ENCODE measurements around the gene NDEL1. TPM values are rescaled to one million over a fixed set of nuclear protein-coding genes. Genes with fewer than 3 reads are reported as not detected.

Gene NDEL1
- total RNA-seq, 1 experiment from 2014 or later: 71.1 TPM

DNA sequence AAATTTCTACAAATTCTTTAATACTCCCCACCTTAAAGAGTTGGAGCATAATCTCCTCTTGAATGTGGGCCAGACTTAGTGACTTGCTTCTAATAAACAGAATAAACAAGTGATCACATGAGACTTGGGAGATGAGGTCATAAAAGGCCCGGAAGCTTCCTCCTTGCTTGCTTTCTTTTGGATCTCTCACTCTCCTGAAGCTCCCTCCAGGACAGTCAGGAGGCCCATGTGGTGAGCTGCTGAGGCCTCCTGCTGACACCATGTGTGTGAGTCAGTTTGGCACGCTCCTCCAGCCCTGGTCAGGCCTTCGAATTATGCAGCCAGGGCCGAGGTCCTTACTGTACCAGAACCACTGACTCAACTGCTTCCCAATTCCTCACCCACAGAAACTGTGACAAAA is 53.2 kb downstream of the NDEL1 start:
- no peaks in the 10 kb centered on the region for H3K27me3 ChIP-seq (replicated peaks; ENCODE audit: insufficient read depth, low read depth, low read length, poor library complexity)
- no peak overlapping the region for H3K27ac ChIP-seq (ENCODE audit: low read depth, low read length, poor library complexity, severe bottlenecking)
- intact Hi-C loops (cut with micrococcal nuclease; ENCODE audit: unreplicated experiment): no loop called here
- no TSS peak for BruUV-seq (replicated peaks)
- H3K9me3 ChIP-seq (ENCODE audit: low read depth, low read length, poor library complexity, severe bottlenecking): peaks cover 8% of the 10 kb centered on the region
- no peaks in the 10 kb centered on the region for H3K4me1 ChIP-seq (ENCODE audit: insufficient read depth, low read length, poor library complexity, severe bottlenecking)
- ChIA-PET POLR2A (ENCODE audit: low non-redundant PET) (no interaction called here), CTCF (no interaction called here)
- TF ChIP-seq, protein P1, sequence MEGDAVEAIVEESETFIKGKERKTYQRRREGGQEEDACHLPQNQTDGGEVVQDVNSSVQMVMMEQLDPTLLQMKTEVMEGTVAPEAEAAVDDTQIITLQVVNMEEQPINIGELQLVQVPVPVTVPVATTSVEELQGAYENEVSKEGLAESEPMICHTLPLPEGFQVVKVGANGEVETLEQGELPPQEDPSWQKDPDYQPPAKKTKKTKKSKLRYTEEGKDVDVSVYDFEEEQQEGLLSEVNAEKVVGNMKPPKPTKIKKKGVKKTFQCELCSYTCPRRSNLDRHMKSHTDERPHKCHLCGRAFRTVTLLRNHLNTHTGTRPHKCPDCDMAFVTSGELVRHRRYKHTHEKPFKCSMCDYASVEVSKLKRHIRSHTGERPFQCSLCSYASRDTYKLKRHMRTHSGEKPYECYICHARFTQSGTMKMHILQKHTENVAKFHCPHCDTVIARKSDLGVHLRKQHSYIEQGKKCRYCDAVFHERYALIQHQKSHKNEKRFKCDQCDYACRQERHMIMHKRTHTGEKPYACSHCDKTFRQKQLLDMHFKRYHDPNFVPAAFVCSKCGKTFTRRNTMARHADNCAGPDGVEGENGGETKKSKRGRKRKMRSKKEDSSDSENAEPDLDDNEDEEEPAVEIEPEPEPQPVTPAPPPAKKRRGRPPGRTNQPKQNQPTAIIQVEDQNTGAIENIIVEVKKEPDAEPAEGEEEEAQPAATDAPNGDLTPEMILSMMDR (conservative IDR thresholded peaks at IDR 0.05; ENCODE audit: low read depth, low read length): no peak
- TF ChIP-seq EZH2 (IDR thresholded peaks at IDR 0.05; ENCODE audit: borderline replicate concordance, low read depth, low read length, poor library complexity, severe bottlenecking): no peak
- H3K4me3 ChIP-seq (ENCODE audit: low read depth, low read length, poor library complexity, severe bottlenecking): no peak overlapping the region
- H3K36me3 ChIP-seq (ENCODE audit: insufficient read depth, low read length, poor library complexity, severe bottlenecking): peaks cover 87% of the 10 kb centered on the region
- peak; percentile 25 for DNase-seq (ENCODE audit: low spot score)

DNA sequence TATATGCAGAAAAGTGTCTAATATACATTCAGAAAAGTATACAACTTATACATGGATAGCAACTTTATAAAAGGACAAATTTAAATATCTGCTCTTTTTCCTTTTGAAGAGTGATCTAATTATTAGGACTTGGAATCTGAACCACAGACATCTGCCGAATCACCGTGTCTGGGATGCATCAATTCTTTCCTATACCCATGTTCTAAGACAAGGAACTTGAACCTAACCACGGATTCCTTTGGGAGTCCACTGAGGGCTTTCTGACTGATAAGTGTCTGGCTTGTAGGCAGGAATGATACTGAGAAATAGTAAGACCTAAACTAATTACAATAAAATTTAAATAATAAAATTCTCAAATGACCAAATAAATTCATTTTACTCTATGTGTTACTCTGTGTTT is 54.2 kb downstream of the NDEL1 start:
- no TSS peak for BruUV-seq (replicated peaks)
- Histone ChIP-seq H3K4me3 (ENCODE audit: low read depth, low read length, poor library complexity, severe bottlenecking) (no peak overlapping the region), H3K9me3 (ENCODE audit: low read depth, low read length, poor library complexity, severe bottlenecking) (peaks cover 3% of the 10 kb centered on the region), H3K27ac (ENCODE audit: low read depth, low read length, poor library complexity, severe bottlenecking) (no peak overlapping the region), H3K36me3 (ENCODE audit: insufficient read depth, low read length, poor library complexity, severe bottlenecking) (peaks cover 84% of the 10 kb centered on the region), H3K27me3 (replicated peaks; ENCODE audit: insufficient read depth, low read depth, low read length, poor library complexity) (no peaks in the 10 kb centered on the region), H3K4me1 (ENCODE audit: insufficient read depth, low read length, poor library complexity, severe bottlenecking) (no peaks in the 10 kb centered on the region)
- no peak for DNase-seq (ENCODE audit: low spot score)
- CTCF ChIA-PET: no interaction called here
- POLR2A ChIA-PET (ENCODE audit: low non-redundant PET): no interaction called here
- TF ChIP-seq, protein P1 (conservative IDR thresholded peaks at IDR 0.05; ENCODE audit: low read depth, low read length): no peak
- no peak for TF ChIP-seq EZH2 (IDR thresholded peaks at IDR 0.05; ENCODE audit: borderline replicate concordance, low read depth, low read length, poor library complexity, severe bottlenecking)
- intact Hi-C loops (cut with micrococcal nuclease; ENCODE audit: unreplicated experiment): no loop called here

DNA sequence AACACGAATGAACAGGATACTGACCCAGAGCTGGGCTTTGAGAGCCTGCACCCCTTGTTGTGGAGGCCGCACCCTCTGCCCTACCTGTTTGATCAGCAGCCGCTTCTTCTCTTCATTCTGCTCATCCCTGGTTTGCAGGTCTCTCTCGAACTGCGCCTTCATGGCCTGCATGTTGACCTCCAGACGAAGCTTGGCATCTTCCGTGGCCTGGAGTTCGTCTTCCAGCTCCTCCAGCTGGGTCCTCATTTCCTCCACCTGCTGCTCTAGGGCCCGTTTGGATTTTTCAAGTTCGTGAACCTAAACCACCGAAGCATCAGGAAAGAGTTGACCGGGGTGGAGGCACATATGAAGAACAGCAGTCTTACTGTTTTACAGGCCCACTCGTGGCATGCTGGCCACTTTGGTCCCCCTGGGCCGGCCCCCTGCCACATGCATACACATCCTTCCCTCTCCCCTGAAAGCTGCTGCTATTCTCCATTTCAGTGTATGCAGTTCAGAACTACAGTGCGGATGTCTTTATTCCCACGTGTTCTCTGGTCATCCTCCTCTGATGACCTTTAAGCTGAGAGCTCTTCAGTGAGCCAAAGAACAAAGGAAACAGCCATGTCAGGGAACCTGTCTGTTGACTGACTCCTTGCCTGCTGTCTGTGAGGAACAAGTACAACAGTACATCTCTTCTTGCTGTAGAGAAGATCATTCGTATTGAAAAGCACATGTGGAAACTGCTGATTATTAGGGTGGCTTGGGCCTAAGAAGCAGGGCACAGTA is 54.8 kb downstream of the NDEL1 start:
- no peaks in the 10 kb centered on the region for H3K4me1 ChIP-seq (ENCODE audit: insufficient read depth, low read length, poor library complexity, severe bottlenecking)
- no peak for DNase-seq (ENCODE audit: low spot score)
- BruUV-seq (replicated peaks): no TSS peak
- H3K27ac ChIP-seq (ENCODE audit: low read depth, low read length, poor library complexity, severe bottlenecking): no peak overlapping the region
- no peak overlapping the region for H3K4me3 ChIP-seq (ENCODE audit: low read depth, low read length, poor library complexity, severe bottlenecking)
- peaks cover 84% of the 10 kb centered on the region for H3K36me3 ChIP-seq (ENCODE audit: insufficient read depth, low read length, poor library complexity, severe bottlenecking)
- no peaks in the 10 kb centered on the region for H3K27me3 ChIP-seq (replicated peaks; ENCODE audit: insufficient read depth, low read depth, low read length, poor library complexity)
- ChIA-PET CTCF (no interaction called here), POLR2A (ENCODE audit: low non-redundant PET) (no interaction called here)
- no peaks in the 10 kb centered on the region for H3K9me3 ChIP-seq (ENCODE audit: low read depth, low read length, poor library complexity, severe bottlenecking)
- intact Hi-C loops (cut with micrococcal nuclease; ENCODE audit: unreplicated experiment): no loop called here
- TF ChIP-seq, protein P1 (conservative IDR thresholded peaks at IDR 0.05; ENCODE audit: low read depth, low read length): no peak
- TF ChIP-seq EZH2 (IDR thresholded peaks at IDR 0.05; ENCODE audit: borderline replicate concordance, low read depth, low read length, poor library complexity, severe bottlenecking): no peak

All from A673 (cell line).